Stomach (tissue), 19 donors: Measurements from ENCODE around the gene AQR. TPM values are rescaled to one million over a fixed set of nuclear protein-coding genes. Genes with fewer than 3 reads are reported as not detected.
A peak's percentile ranks its signal among the peaks of the same experiment; 100 is the strongest.

ENCODE experiments used
- DNase-seq, 2 donors: peaks; one replicate each; pipeline versions ENCODE4 v3.0.0 to v3.0.0-alpha.2; 2013 to 2019
- H3K27ac ChIP-seq, 5 donors: fragments of 200-600 bp in 4 of 5; sonication (generic) in 4 of 5; one replicate each; pipeline ENCODE4 v1.5.1; 2013 to 2019; ENCODE audit warnings: mild to moderate bottlenecking in 1 of 5, moderate library complexity in 1 of 5
- H3K27me3 ChIP-seq, 3 donors: fragments of 200-600 bp; sonication (generic); one replicate each; pipeline ENCODE4 v1.5.1; 2017 to 2019; ENCODE audit warnings: mixed run types in 1 of 3
- H3K36me3 ChIP-seq, 4 donors: fragments of 200-600 bp; sonication (generic); 1 replicate in 3 of 4; 2 replicates in 1 of 4; pipeline ENCODE4 v1.5.1; 2016 to 2019
- H3K4me1 ChIP-seq, 4 donors: fragments of 200-600 bp; sonication (generic); one replicate each; pipeline ENCODE4 v1.5.1; 2016 to 2019
- H3K4me3 ChIP-seq, 4 donors: fragments of 200-600 bp; sonication (generic) in 3 of 4; one replicate each; pipeline ENCODE4 v1.5.1; 2016 to 2019; ENCODE audit warnings: mild to moderate bottlenecking in 1 of 4
- H3K9me3 ChIP-seq, 4 donors: fragments of 200-600 bp; sonication (generic); one replicate each; pipeline ENCODE4 v1.5.1; 2016 to 2019
- CTCF ChIP-seq, 7 experiments: fragments of 450-650 bp in 4 of 7; fragments of 200-600 bp in 3 of 7; sonication (generic) in 3 of 7; IDR thresholded peaks; one replicate each; pipeline ENCODE4 v1.5.1; 2016 to 2019; ENCODE audit warnings: antibody characterized with exemption in 7 of 7, control low read depth in 2 of 7, mild to moderate bottlenecking in 1 of 7
- EP300 ChIP-seq: sonication (generic); formaldehyde crosslinking; IDR thresholded peaks from one replicate; pipeline ENCODE4 v1.6.1; 2017; ENCODE audit warnings: antibody characterized with exemption
- POLR2A ChIP-seq, 4 donors: fragments of 450-650 bp; IDR thresholded peaks; one replicate each; pipeline ENCODE4 v1.6.1; 2016; ENCODE audit warnings: antibody characterized with exemption in 4 of 4, control low read depth in 2 of 4, mild to moderate bottlenecking in 1 of 4, moderate library complexity in 1 of 4
- POLR2AphosphoS5 ChIP-seq, 3 donors: sonication (generic); formaldehyde crosslinking; IDR thresholded peaks; one replicate each; pipeline ENCODE4 v1.6.1; 2016; ENCODE audit warnings: antibody characterized with exemption in 3 of 3
- WGBS, 5 donors: extraction: QIAGEN DNeasy Blood & Tissue Kit in 3 of 5; methylation state at CpG; one replicate each; pipeline versions ENCODE4 v1.1.5 to v1.1.7; 2013 to 2018; 5-methylcytosine and 5-hydroxymethylcytosine counted together
- intact Hi-C: fragments of 100-400 bp; cut with DNase I; formaldehyde crosslinking; loops from one replicate; pipeline ENCODE4 v1.15.1; 2023; ENCODE audit warnings: low total_unique reads
- long read RNA-seq, 10 donors: transcript quantifications; one replicate each; lab custom pipeline, GENCODE V29; 2026
- polyA plus RNA-seq, 3 donors: library from polyadenylated mRNA; stranded (reverse); fragments of 200-250 nt; gene quantifications; one replicate each; pipeline ENCODE4 v1.2.3, GENCODE V29; 2013
- total RNA-seq, 5 donors: library from RNA; depleted of rRNA; stranded (reverse); fragments of >200 nt; gene quantifications; one replicate each; pipeline versions ENCODE4 v1.1.0 to v1.2.3, GENCODE V29; 2014 to 2016
- donor health status: healthy with polysubstance abuse.
- donor health status: Bipolar disorder and iron deficiency.
- donor health status: healthy.

The AQR gene
- 10 to 100 TPM in 3 of 5 donors, 1 to 10 TPM in 2; 5.8 to 54.5 (median 15.6) TPM for total RNA-seq
- 10 to 100 TPM in 1 of 3 donors, 1 to 10 TPM in 2; 4.5 to 12.9 (median 6.1) TPM for polyA plus RNA-seq
- long read RNA-seq, donor 1 = 0 reads
- long read RNA-seq, donor 2, partial matches to known transcripts = 0 of 2 reads
- long read RNA-seq, donor 2, other reads (novel, unspliced or antisense) = 0 of 2 reads
- long read RNA-seq, donor 3, full-length matches to known transcripts = 2 of 2 reads
- long read RNA-seq, donor 3, partial matches to known transcripts = 0 of 2 reads
- long read RNA-seq, donor 3, other reads (novel, unspliced or antisense) = 0 of 2 reads
- long read RNA-seq, donor 4 = 0 reads
- long read RNA-seq, donor 5, full-length matches to known transcripts = 5 of 5 reads
- long read RNA-seq, donor 5, partial matches to known transcripts = 0 of 5 reads
- long read RNA-seq, donor 5, other reads (novel, unspliced or antisense) = 0 of 5 reads
- long read RNA-seq, donor 6, partial matches to known transcripts = 0 of 4 reads
- long read RNA-seq, donor 6, other reads (novel, unspliced or antisense) = 0 of 4 reads
- long read RNA-seq, donor 7, full-length matches to known transcripts = 5 of 5 reads
- long read RNA-seq, donor 7, partial matches to known transcripts = 0 of 5 reads
- long read RNA-seq, donor 7, other reads (novel, unspliced or antisense) = 0 of 5 reads
- long read RNA-seq, donor 8, full-length matches to known transcripts = 4 of 4 reads
- long read RNA-seq, donor 8, partial matches to known transcripts = 0 of 4 reads
- long read RNA-seq, donor 8, other reads (novel, unspliced or antisense) = 0 of 4 reads
- long read RNA-seq, donor 9, partial matches to known transcripts = 0 of 1 reads
- long read RNA-seq, donor 9, other reads (novel, unspliced or antisense) = 0 of 1 reads
- long read RNA-seq, donor 10, partial matches to known transcripts = 0 of 1 reads
- long read RNA-seq, donor 10, other reads (novel, unspliced or antisense) = 0 of 1 reads

- intact Hi-C loops = no loop called here
- Histone ChIP-seq H3K36me3 (peaks cover 0 to 6% (median 2%) of the 10 kb centered on the region in 4 donors), H3K27ac (peak within 1 kb of the TSS; percentile 65 to 90 (median 86)), H3K27me3 (no peaks in the 10 kb centered on the region), H3K4me1 (peaks cover 18 to 44% (median 32%) of the 10 kb centered on the region in 4 donors), H3K9me3 (no peaks in the 10 kb centered on the region), H3K4me3 (peak within 1 kb of the TSS; percentile 86 to 96 (median 91))
- peak in 5 of 7 experiments; percentile 82 to 93 (median 86) for TF ChIP-seq CTCF (IDR thresholded peaks at IDR 0.05)
- TF ChIP-seq POLR2AphosphoS5 (IDR thresholded peaks at IDR 0.05) = peak; percentile 81 to 96 (median 81)
- TF ChIP-seq POLR2A (IDR thresholded peaks at IDR 0.05) = peak in 1 of 4 donors; percentile 21
- no peak for TF ChIP-seq EP300
- WGBS, 5 donors = 0 to 1% (median 1%) methylated on average over 32 to 44 of the region's 44 CpGs
- DNase-seq = peak; percentile 96 to 98
Observed at GRCh38 chr15:34969340-34970097, at the start of gene AQR. AQR (minus strand) TSS chr15:34969742; CDS start chr15:34969613, 129 bp downstream.

- intact Hi-C loops = no loop called here
- TF ChIP-seq POLR2AphosphoS5 (IDR thresholded peaks at IDR 0.05) (no peak), EP300 (no peak), POLR2A (IDR thresholded peaks at IDR 0.05) (no peak), CTCF (IDR thresholded peaks at IDR 0.05) (no peak)
- DNase-seq = no peak
- Histone ChIP-seq H3K36me3 (no peaks in the 10 kb centered on the region), H3K27ac (no peak overlapping the region), H3K4me3 (no peak overlapping the region), H3K9me3 (no peaks in the 10 kb centered on the region), H3K27me3 (no peaks in the 10 kb centered on the region), H3K4me1 (no peaks in the 10 kb centered on the region)
Observed at GRCh38 chr15:35014241-35014640, 44.7 kb upstream of the AQR start.

GRCh38 chr15:35013370-35013769 lies 43.8 kb upstream of the AQR start:
- Histone ChIP-seq H3K27ac (no peak overlapping the region), H3K9me3 (no peaks in the 10 kb centered on the region), H3K36me3 (no peaks in the 10 kb centered on the region), H3K4me1 (no peaks in the 10 kb centered on the region), H3K27me3 (no peaks in the 10 kb centered on the region), H3K4me3 (no peak overlapping the region)
- TF ChIP-seq EP300 (no peak), POLR2AphosphoS5 (IDR thresholded peaks at IDR 0.05) (no peak), CTCF (IDR thresholded peaks at IDR 0.05) (no peak), POLR2A (IDR thresholded peaks at IDR 0.05) (no peak)
- intact Hi-C loops = no loop called here
- WGBS, 5 donors = 65 to 83% (median 78%) methylated on average over 4 of the region's 4 CpGs
- no peak for DNase-seq

GRCh38 chr15:35007397-35007796 lies 37.9 kb upstream of the AQR start:
- no peaks in the 10 kb centered on the region for H3K27me3 ChIP-seq
- no peaks in the 10 kb centered on the region for H3K4me1 ChIP-seq
- TF ChIP-seq EP300 = no peak
- no peak for TF ChIP-seq POLR2A (IDR thresholded peaks at IDR 0.05)
- TF ChIP-seq POLR2AphosphoS5 (IDR thresholded peaks at IDR 0.05) = no peak
- TF ChIP-seq CTCF (IDR thresholded peaks at IDR 0.05) = no peak
- no peak for DNase-seq
- 74 to 90% (median 88%) methylated on average over 2 of the region's 2 CpGs for WGBS, 5 donors
- no peaks in the 10 kb centered on the region for H3K9me3 ChIP-seq
- no peak overlapping the region for H3K27ac ChIP-seq
- H3K36me3 ChIP-seq = no peaks in the 10 kb centered on the region
- intact Hi-C loops = no loop called here
- H3K4me3 ChIP-seq = no peak overlapping the region
